ENCODE measurements around the gene GMPR2.
A peak's percentile ranks its signal among the peaks of the same experiment; 100 is the strongest.
"Not testable (repeated sequence)": the region's sequence is repeated elsewhere in the genome, so short reads cannot be mapped to it uniquely, and the experiment has no call there.

Gene GMPR2

DNA sequence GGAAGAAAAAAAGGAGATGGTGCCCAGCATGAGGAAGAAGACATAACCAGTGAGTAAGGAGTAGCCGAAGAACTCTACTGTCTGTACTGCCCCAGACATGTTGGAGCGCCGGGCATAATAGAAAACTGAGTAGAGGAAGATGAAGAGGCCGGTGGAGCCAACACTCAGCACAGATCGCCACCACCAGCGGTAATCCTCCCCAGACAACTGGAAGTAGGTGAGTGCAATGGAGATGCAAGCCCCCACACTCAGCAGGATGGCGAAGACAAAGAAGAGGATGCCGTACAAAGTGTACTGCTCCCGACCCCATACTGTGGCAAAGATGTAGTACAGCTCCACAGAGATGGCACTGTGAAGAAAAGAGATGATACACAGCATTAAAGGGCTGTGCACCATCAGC is 43.3 kb upstream of the GMPR2 start:
- no peaks in the 10 kb centered on the region for H3K9me3 ChIP-seq (ENCODE audit: control insufficient read depth, low read length)
- peaks cover 66% of the 10 kb centered on the region for H3K36me3 ChIP-seq (ENCODE audit: control insufficient read depth, insufficient read depth, low read length)
- peaks cover 11% of the 10 kb centered on the region for H3K4me1 ChIP-seq (ENCODE audit: control insufficient read depth, insufficient read depth, low read length, poor library complexity, severe bottlenecking)
- no peak overlapping the region for H3K4me3 ChIP-seq (ENCODE audit: extremely low read depth, insufficient read depth, low read length, poor library complexity, severe bottlenecking)
- no peak overlapping the region for H3K27ac ChIP-seq (ENCODE audit: low read depth, low read length, severe bottlenecking)
- WGBS, 2 experiments (ENCODE audit: insufficient coverage in 2 of 2) = 90 to 96% methylated on average over 6 to 9 of the region's 9 CpGs

DNA sequence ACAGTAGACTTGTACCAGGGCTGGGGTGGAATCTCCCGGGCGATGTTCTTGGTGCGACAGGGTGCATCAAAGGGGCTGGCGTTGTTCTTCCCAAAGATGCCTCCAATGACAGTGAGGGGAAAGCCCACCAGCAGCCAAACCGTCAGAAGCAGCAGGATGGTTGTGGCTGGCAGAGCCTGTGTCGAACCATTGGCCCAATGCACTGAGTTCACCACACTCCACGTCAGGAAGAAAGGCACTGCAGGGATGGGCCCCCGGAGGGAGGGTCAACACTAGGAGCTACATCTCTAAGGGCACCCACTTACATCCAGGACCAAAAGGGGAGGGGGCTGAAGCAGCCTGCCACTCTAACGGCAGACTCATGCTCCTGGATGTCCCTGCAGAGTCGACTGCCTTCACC is 42.3 kb upstream of the GMPR2 start:
- peaks cover 56% of the 10 kb centered on the region for H3K36me3 ChIP-seq (ENCODE audit: control insufficient read depth, insufficient read depth, low read length)
- no peaks in the 10 kb centered on the region for H3K9me3 ChIP-seq (ENCODE audit: control insufficient read depth, low read length)
- peaks cover 11% of the 10 kb centered on the region for H3K4me1 ChIP-seq (ENCODE audit: control insufficient read depth, insufficient read depth, low read length, poor library complexity, severe bottlenecking)
- no peak overlapping the region for H3K4me3 ChIP-seq (ENCODE audit: extremely low read depth, insufficient read depth, low read length, poor library complexity, severe bottlenecking)
- no peak overlapping the region for H3K27ac ChIP-seq (ENCODE audit: low read depth, low read length, severe bottlenecking)
- 93 to 96% methylated on average over 8 of the region's 10 CpGs for WGBS, 2 experiments (ENCODE audit: insufficient coverage in 2 of 2)

- Histone ChIP-seq H3K4me1 (ENCODE audit: control insufficient read depth, insufficient read depth, low read length, poor library complexity, severe bottlenecking) (peaks cover 4% of the 10 kb centered on the region), H3K4me3 (ENCODE audit: extremely low read depth, insufficient read depth, low read length, poor library complexity, severe bottlenecking) (no peak overlapping the region), H3K27ac (ENCODE audit: low read depth, low read length, severe bottlenecking) (no peak overlapping the region), H3K36me3 (ENCODE audit: control insufficient read depth, insufficient read depth, low read length) (peaks cover 34% of the 10 kb centered on the region), H3K9me3 (ENCODE audit: control insufficient read depth, low read length) (no peaks in the 10 kb centered on the region)
- 95 to 97% methylated on average over 12 to 14 of the region's 15 CpGs for WGBS, 2 experiments (ENCODE audit: insufficient coverage in 2 of 2)
These were observed 39.8 kb upstream of the GMPR2 start for GRCh38 chr14:24192933-24193332.

GRCh38 chr14:24194186-24194872 is 38.4 kb upstream of the GMPR2 start:
- Histone ChIP-seq H3K4me3 (ENCODE audit: extremely low read depth, insufficient read depth, low read length, poor library complexity, severe bottlenecking) (peak overlapping the region; percentile 78), H3K4me1 (ENCODE audit: control insufficient read depth, insufficient read depth, low read length, poor library complexity, severe bottlenecking) (peaks cover 3% of the 10 kb centered on the region), H3K27ac (ENCODE audit: low read depth, low read length, severe bottlenecking) (peak overlapping the region; percentile 98), H3K36me3 (ENCODE audit: control insufficient read depth, insufficient read depth, low read length) (peaks cover 44% of the 10 kb centered on the region), H3K9me3 (ENCODE audit: control insufficient read depth, low read length) (no peaks in the 10 kb centered on the region)
- WGBS, 2 experiments (ENCODE audit: insufficient coverage in 2 of 2) = 91 to 100% methylated on average over 5 of the region's 7 CpGs

DNA sequence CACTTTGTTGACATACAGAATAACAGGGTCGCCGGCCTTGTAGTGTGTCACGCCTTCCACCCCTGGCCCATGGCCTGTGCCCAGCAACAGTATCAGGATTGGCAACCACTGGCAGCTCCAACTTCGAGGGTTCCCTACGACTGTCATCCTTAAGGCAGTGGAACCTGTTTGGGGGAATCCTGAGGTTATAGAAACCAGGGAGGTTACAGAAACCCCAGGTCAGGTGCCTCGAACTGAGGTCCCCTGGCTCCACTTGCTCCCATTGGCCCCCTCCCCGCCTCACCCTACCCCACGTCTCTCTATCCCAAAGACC is 37.9 kb upstream of the GMPR2 start:
- 58 to 90% methylated on average over 7 to 8 of the region's 8 CpGs for WGBS, 2 experiments (ENCODE audit: insufficient coverage in 2 of 2)
- peaks cover 46% of the 10 kb centered on the region for H3K36me3 ChIP-seq (ENCODE audit: control insufficient read depth, insufficient read depth, low read length)

DNA sequence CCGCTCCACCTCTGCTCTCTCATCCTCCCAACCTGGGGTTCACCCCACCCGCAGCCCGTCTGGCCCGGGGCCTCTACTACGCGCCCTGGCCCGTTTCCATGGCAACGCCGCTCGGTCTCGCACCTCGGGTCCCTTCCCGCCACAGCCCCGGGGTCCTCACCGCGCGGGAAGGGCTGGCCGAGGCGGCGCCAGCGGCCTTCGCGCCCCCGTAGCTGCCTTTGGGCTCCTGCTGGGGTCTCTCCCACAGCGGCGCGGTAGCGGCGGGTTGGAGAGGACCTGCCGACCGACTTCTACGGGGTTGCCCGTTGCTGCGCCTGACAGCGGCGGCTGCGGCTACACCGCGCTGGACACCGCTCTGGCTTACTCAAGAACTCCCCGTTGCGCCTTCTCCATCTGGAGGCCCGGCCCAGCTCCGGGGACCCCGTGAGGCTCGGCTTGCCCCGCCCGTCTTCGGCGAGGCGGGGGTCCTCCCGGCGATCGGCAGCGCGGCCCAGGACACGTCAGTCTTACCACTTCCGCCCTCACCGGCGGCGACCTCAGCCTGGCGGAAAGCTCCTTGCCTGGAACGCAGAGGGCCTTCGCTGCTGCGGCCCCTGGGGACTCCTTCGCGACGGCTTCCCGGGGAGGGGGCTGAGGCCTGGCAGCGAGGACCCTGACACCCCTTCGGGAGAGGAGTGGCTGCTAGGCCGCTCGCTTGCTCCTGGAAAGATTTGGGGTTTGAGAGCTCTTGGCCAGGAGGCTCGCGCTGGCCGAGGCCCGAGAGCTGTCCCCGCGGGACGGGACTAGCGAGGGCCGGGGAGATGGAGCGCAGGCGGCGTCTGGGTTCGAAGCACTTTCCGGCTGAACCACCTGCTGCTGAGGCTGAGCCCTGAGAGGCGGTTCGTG is 37.3 kb upstream of the GMPR2 start, which contains the start of gene TM9SF1:
TM9SF1 (minus strand) TSS at position 256 of the 885 bp plus-strand sequence. CDS start 422 bp downstream, outside the sequence.
- Histone ChIP-seq H3K9me3 (ENCODE audit: control insufficient read depth, low read length) (no peaks in the 10 kb centered on the region), H3K36me3 (ENCODE audit: control insufficient read depth, insufficient read depth, low read length) (peaks cover 48% of the 10 kb centered on the region), H3K4me1 (ENCODE audit: control insufficient read depth, insufficient read depth, low read length, poor library complexity, severe bottlenecking) (peaks cover 3% of the 10 kb centered on the region), H3K27ac (ENCODE audit: low read depth, low read length, severe bottlenecking) (peak within 1 kb of the TSS; percentile 98), H3K4me3 (ENCODE audit: extremely low read depth, insufficient read depth, low read length, poor library complexity, severe bottlenecking) (peak within 1 kb of the TSS; percentile 78)
- 1% methylated on average over 75 to 78 of the region's 89 CpGs for WGBS, 2 experiments (ENCODE audit: insufficient coverage in 2 of 2)

More for the DNA sequence above, 37.9 kb upstream of the GMPR2 start:
- Histone ChIP-seq H3K4me1 (ENCODE audit: control insufficient read depth, insufficient read depth, low read length, poor library complexity, severe bottlenecking) (peaks cover 3% of the 10 kb centered on the region), H3K4me3 (ENCODE audit: extremely low read depth, insufficient read depth, low read length, poor library complexity, severe bottlenecking) (peak overlapping the region; percentile 78), H3K9me3 (ENCODE audit: control insufficient read depth, low read length) (no peaks in the 10 kb centered on the region), H3K27ac (ENCODE audit: low read depth, low read length, severe bottlenecking) (peak overlapping the region; percentile 98)

DNA sequence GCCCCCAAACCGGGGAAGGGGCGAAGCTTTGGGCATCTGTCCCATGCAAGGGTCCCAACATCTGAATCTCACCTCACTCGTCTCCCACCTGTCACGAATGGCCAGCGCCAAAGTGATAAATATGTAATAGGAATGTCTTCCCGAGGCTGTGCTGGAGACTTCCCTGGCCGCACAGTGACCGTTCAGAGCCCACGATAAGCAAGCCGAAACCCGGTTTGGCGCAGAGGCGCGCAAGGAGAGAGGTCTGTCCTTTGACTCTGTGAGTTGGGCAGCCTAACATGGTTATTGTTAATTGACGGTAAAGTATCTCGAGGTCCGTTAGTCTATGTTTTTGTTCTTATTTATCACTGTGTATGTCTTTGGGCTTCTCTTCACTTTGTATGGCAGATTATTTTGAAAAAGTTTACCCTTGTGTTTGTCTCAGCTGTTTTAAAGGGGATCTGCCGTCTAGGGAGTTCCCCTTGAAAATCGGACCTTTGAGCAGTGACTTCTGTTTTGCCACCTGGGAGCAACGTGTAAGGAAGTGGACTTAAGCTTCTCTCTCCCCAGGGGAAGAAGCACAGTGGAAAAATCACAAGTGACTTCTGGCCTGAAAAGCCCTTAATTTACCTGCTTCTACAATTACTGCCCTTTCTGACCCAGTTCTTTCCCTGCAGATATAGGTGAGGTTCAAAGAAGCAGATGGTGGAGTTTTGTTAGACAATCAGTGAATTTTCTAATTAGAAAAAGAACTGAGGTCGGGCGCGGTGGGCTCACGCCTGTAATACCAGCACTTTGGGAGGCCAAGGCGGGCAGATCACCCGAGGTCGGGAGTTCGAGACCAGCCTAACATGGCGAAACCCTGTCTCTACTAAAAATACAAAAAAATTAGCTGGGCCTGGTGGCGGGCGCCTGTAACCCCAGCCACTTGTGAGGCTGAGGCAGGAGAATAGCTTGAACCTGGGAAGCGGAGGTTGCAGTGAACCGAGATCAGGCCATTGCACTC is 36.4 kb upstream of the GMPR2 start:
- 19 to 43% methylated on average over 20 to 26 of the region's 33 CpGs for WGBS, 2 experiments (ENCODE audit: insufficient coverage in 2 of 2)
- Histone ChIP-seq H3K9me3 (ENCODE audit: control insufficient read depth, low read length) (peaks cover 3% of the 10 kb centered on the region), H3K27ac (ENCODE audit: low read depth, low read length, severe bottlenecking) (peak overlapping the region; percentile 98), H3K4me3 (ENCODE audit: extremely low read depth, insufficient read depth, low read length, poor library complexity, severe bottlenecking) (peak overlapping the region; percentile 78), H3K4me1 (ENCODE audit: control insufficient read depth, insufficient read depth, low read length, poor library complexity, severe bottlenecking) (peaks cover 3% of the 10 kb centered on the region), H3K36me3 (ENCODE audit: control insufficient read depth, insufficient read depth, low read length) (peaks cover 45% of the 10 kb centered on the region)

- WGBS, 2 experiments (ENCODE audit: insufficient coverage in 2 of 2) = 100% methylated on average over 1 of the region's 2 CpGs
- Histone ChIP-seq H3K4me3 (ENCODE audit: extremely low read depth, insufficient read depth, low read length, poor library complexity, severe bottlenecking) (no peak overlapping the region), H3K27ac (ENCODE audit: low read depth, low read length, severe bottlenecking) (no peak overlapping the region)
These were observed 35.7 kb upstream of the GMPR2 start for GRCh38 chr14:24197056-24197450.

DNA sequence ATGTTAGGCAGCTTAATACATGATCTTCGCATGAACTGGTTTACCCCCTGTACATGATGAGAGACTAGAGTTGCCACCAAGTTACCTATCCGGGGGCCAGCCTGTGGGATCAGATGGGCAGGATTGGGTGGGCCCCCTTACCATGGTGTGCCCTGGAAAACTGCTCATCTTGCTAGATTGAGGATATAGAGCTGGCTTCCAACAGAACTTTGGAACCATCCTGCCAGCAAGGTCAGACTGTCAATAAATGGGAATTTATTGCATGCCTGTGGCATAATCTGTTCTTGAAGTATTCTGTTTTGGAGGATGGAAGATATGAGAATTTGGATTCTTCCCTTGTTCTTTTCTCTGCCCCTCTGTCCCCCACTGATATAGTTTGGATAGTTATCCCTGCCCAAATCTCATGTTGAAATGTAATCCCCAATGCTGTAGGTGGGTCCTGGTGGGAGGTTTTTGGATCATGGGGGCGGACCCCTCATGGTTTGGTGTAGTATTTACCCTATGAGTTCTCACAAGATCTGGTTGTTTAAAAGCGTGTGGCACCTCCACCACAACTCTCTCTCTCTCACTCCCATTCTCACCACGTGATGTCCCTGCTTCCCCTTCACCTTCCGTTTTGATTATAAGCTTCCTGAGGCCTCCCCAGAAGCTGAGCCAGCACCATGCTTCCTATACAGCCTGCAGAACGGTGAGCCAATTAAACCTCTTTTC is 33.8 kb upstream of the GMPR2 start:
- H3K36me3 ChIP-seq (ENCODE audit: control insufficient read depth, insufficient read depth, low read length) = peaks cover 40% of the 10 kb centered on the region
- peaks cover 6% of the 10 kb centered on the region for H3K9me3 ChIP-seq (ENCODE audit: control insufficient read depth, low read length)
- no peak overlapping the region for H3K27ac ChIP-seq (ENCODE audit: low read depth, low read length, severe bottlenecking)
- 97 to 100% methylated on average over 5 to 6 of the region's 7 CpGs for WGBS, 2 experiments (ENCODE audit: insufficient coverage in 2 of 2)
- no peak overlapping the region for H3K4me3 ChIP-seq (ENCODE audit: extremely low read depth, insufficient read depth, low read length, poor library complexity, severe bottlenecking)
- H3K4me1 ChIP-seq (ENCODE audit: control insufficient read depth, insufficient read depth, low read length, poor library complexity, severe bottlenecking) = peaks cover 3% of the 10 kb centered on the region

More at GRCh38 chr14:24197056-24197450, 35.7 kb upstream of the GMPR2 start:
- peaks cover 6% of the 10 kb centered on the region for H3K9me3 ChIP-seq (ENCODE audit: control insufficient read depth, low read length)
- H3K4me1 ChIP-seq (ENCODE audit: control insufficient read depth, insufficient read depth, low read length, poor library complexity, severe bottlenecking) = peaks cover 3% of the 10 kb centered on the region
- peaks cover 43% of the 10 kb centered on the region for H3K36me3 ChIP-seq (ENCODE audit: control insufficient read depth, insufficient read depth, low read length)

- not testable (repeated sequence) for H3K27ac ChIP-seq (ENCODE audit: low read depth, low read length, severe bottlenecking); H3K4me1 ChIP-seq (ENCODE audit: control insufficient read depth, insufficient read depth, low read length, poor library complexity, severe bottlenecking); H3K4me3 ChIP-seq (ENCODE audit: extremely low read depth, insufficient read depth, low read length, poor library complexity, severe bottlenecking); H3K9me3 ChIP-seq (ENCODE audit: control insufficient read depth, low read length)
- 62 to 72% methylated on average over 8 of the region's 8 CpGs for WGBS, 2 experiments (ENCODE audit: insufficient coverage in 2 of 2)
- H3K36me3 ChIP-seq (ENCODE audit: control insufficient read depth, insufficient read depth, low read length) = peaks cover 68% of the 10 kb centered on the region
These were observed 30.2 kb upstream of the GMPR2 start for GRCh38 chr14:24202538-24202937.

All from mesodermal cell (in vitro differentiated cells).